Duodenal mucosa (tissue), 2 donors: ENCODE measurements around the gene GALNS.
"Not testable (repeated sequence)": the region's sequence is repeated elsewhere in the genome, so short reads cannot be mapped to it uniquely, and the experiment has no call there.

Experiments
- H3K27ac ChIP-seq: one replicate; pipeline ENCODE4 v1.7.0; 2013; ENCODE audit warnings: low read depth, low read length
- H3K27me3 ChIP-seq, 2 donors: one replicate each; pipeline ENCODE4 v1.7.0; 2013; ENCODE audit warnings: low read length in 2 of 2, control low read depth in 1 of 2; ENCODE audit not compliant: insufficient read depth in 2 of 2, control insufficient read depth in 1 of 2
- H3K36me3 ChIP-seq, 2 donors: one replicate each; pipeline ENCODE4 v1.7.0; 2013; ENCODE audit warnings: low read length in 2 of 2, control low read depth in 1 of 2; ENCODE audit not compliant: insufficient read depth in 2 of 2, control insufficient read depth in 1 of 2
- H3K4me1 ChIP-seq, 2 donors: one replicate each; pipeline ENCODE4 v1.7.0; 2013; ENCODE audit warnings: low read length in 2 of 2, control low read depth in 1 of 2; ENCODE audit not compliant: insufficient read depth in 2 of 2, control insufficient read depth in 1 of 2
- H3K4me3 ChIP-seq, 2 donors: one replicate each; pipeline ENCODE4 v1.7.0; 2013; ENCODE audit warnings: low read length in 2 of 2, low read depth in 1 of 2
- H3K9ac ChIP-seq, 2 donors: one replicate each; pipeline ENCODE4 v1.7.0; 2013; ENCODE audit warnings: low read length in 2 of 2, low read depth in 1 of 2
- H3K9me3 ChIP-seq, 2 donors: one replicate each; pipeline ENCODE4 v1.7.0; 2013; ENCODE audit warnings: low read length in 2 of 2, control low read depth in 1 of 2; ENCODE audit not compliant: control insufficient read depth in 1 of 2

The GALNS gene

GRCh38 chr16:88825146-88825545 lies 31.6 kb downstream of the GALNS start:
- Histone ChIP-seq H3K4me1 (no peaks in the 10 kb centered on the region), H3K36me3 (peaks cover 0 to 24% of the 10 kb centered on the region in 2 donors), H3K27ac (no peak overlapping the region), H3K9me3 (no peaks in the 10 kb centered on the region), H3K27me3 (no peaks in the 10 kb centered on the region), H3K9ac (no peak overlapping the region), H3K4me3 (no peak overlapping the region)

- peaks cover 0 to 24% of the 10 kb centered on the region in 2 donors for H3K36me3 ChIP-seq
- no peaks in the 10 kb centered on the region for H3K4me1 ChIP-seq
- H3K9ac ChIP-seq: no peak overlapping the region
- no peak overlapping the region for H3K27ac ChIP-seq
- no peaks in the 10 kb centered on the region for H3K9me3 ChIP-seq
- H3K27me3 ChIP-seq: no peaks in the 10 kb centered on the region
- H3K4me3 ChIP-seq: no peak overlapping the region
Measured at GRCh38 chr16:88824256-88825077, 32.3 kb downstream of the GALNS start.

- H3K27me3 ChIP-seq, H3K4me3 ChIP-seq, H3K9ac ChIP-seq, H3K4me1 ChIP-seq, H3K27ac ChIP-seq, H3K9me3 ChIP-seq: not testable (repeated sequence)
- peaks cover 0 to 24% of the 10 kb centered on the region in 2 donors for H3K36me3 ChIP-seq
Measured at GRCh38 chr16:88823646-88824045, 33.1 kb downstream of the GALNS start.

DNA sequence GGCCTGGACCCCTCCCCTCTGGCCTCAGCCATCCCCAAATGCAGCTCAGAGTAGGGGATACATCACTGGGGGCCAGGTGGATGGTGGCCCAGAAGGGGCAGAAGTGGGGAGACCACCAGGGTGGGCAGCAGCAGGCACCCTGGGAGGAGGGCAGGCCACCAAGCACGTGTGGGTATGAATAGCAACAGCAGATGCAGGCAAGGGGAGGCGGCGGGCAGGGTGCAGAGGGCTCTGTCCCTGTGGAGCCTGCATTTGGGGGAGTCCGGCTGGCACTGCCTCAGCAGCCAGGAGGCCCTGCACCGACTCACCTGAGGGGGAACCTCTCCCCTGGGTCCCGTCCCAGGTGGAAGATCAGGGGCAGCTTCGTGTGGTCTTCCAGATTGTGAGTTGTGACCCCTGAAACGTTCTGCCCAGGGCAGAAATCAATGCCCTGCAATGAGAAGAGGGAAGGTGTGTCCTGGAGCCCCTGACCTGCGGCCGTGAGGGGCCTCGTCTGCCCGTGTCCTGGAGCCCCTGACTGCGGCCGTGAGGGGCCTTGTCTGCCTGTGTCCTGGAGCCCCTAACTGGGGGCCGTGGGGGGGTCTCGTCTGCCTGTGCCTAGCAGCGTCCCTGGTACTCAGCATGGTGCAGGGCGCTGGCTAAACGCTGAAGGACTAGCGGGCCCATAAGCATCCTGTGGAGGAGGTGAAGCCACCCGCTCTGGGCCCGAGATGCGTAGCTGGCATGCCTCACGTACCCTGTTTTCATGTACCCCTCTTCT lies 34.3 kb downstream of the GALNS start:
- Histone ChIP-seq H3K27ac (no peak overlapping the region), H3K9ac (no peak overlapping the region), H3K4me3 (no peak overlapping the region), H3K36me3 (peaks cover 0 to 16% of the 10 kb centered on the region in 2 donors), H3K4me1 (no peaks in the 10 kb centered on the region), H3K9me3 (no peaks in the 10 kb centered on the region), H3K27me3 (no peaks in the 10 kb centered on the region)

- Histone ChIP-seq H3K9ac (no peak overlapping the region), H3K27ac (no peak overlapping the region), H3K27me3 (no peaks in the 10 kb centered on the region), H3K4me3 (no peak overlapping the region), H3K4me1 (no peaks in the 10 kb centered on the region), H3K36me3 (peaks cover 0 to 16% of the 10 kb centered on the region in 2 donors), H3K9me3 (no peaks in the 10 kb centered on the region)
Measured at GRCh38 chr16:88821168-88821850, 35.4 kb downstream of the GALNS start.

DNA sequence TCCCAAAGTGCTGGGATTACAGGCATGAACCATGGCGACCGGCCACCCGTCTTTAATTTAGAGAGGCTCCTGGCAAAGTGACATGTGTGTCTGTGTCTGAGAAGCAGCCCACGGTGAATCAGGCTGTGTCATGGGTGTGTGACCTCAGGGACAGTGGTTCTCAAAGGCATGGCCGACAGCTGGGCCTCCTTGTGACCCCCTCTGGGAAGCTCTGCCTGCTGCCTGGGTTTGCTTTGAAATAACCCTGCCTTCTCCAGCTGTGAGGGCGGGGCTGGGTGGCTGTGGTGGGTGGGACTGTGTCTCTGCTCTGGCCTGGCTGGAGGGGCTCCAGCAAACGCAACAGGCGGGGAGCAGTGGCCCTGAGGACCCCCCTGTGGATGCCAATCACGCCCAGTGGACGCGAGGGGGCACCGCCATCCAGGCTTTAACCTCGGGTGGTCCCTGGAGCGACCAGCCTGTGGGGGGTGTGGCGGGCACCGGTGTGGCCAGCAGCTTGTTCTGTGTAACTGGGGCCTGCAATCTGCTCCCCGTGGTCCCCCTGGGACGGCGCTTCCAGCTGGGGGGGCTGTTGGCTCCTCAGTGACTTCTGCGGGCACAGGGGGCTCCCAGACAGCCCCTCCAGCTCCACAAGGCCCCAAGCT lies 36.2 kb downstream of the GALNS start:
- Histone ChIP-seq H3K36me3 (peaks cover 0 to 16% of the 10 kb centered on the region in 2 donors), H3K4me1 (no peaks in the 10 kb centered on the region), H3K4me3 (no peak overlapping the region), H3K9me3 (no peaks in the 10 kb centered on the region), H3K27me3 (no peaks in the 10 kb centered on the region), H3K27ac (no peak overlapping the region), H3K9ac (no peak overlapping the region)

DNA sequence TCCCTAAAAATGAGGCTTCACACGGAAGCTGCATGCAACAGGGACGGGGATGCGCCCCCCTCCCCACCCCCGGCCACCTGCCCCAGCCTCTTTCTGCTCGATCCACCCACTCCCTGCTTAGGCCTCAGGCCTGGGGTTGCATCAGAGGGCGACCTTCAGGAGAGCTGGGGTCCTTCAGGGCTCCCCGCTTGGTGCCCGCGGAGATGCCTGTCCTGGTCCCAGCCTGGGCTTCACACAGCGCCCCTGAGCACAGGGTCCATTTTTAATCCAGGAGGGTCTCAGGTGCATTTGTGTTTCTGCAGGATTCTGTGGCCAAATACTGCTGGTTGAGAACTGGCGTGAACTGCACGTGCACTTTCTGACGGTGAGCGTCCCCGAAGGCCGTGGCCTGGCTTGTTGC lies 37.6 kb downstream of the GALNS start:
- Histone ChIP-seq H3K9ac (no peak overlapping the region), H3K36me3 (peaks cover 0 to 16% of the 10 kb centered on the region in 2 donors), H3K9me3 (no peaks in the 10 kb centered on the region)

GRCh38 chr16:88818575-88818874 lies 38.2 kb downstream of the GALNS start:
- H3K4me3 ChIP-seq: no peak overlapping the region
- peaks cover 0 to 16% of the 10 kb centered on the region in 2 donors for H3K36me3 ChIP-seq
- H3K9ac ChIP-seq: no peak overlapping the region
- no peaks in the 10 kb centered on the region for H3K4me1 ChIP-seq
- no peak overlapping the region for H3K27ac ChIP-seq
- H3K9me3 ChIP-seq: no peaks in the 10 kb centered on the region
- no peaks in the 10 kb centered on the region for H3K27me3 ChIP-seq

More for the DNA sequence above, 37.6 kb downstream of the GALNS start:
- Histone ChIP-seq H3K27ac (no peak overlapping the region), H3K4me3 (no peak overlapping the region), H3K27me3 (no peaks in the 10 kb centered on the region), H3K4me1 (no peaks in the 10 kb centered on the region)

GRCh38 chr16:88817785-88818574 lies 38.8 kb downstream of the GALNS start:
- Histone ChIP-seq H3K27ac (no peak overlapping the region), H3K9ac (no peak overlapping the region), H3K4me3 (no peak overlapping the region), H3K4me1 (no peaks in the 10 kb centered on the region), H3K27me3 (no peaks in the 10 kb centered on the region), H3K36me3 (peaks cover 0 to 16% of the 10 kb centered on the region in 2 donors), H3K9me3 (no peaks in the 10 kb centered on the region)
